IPS DF 19.7 (cell line): ENCODE measurements around the gene CCDC38.
A peak's percentile ranks its signal among the peaks of the same experiment; 100 is the strongest.

Experiments used
- DNase-seq: peaks from one replicate; pipeline ENCODE4 v3.0.0-alpha.2; 2013; ENCODE audit warnings: low read depth, low spot score

Gene CCDC38

GRCh38 chr12:95962222-95962621, 19.8 kb upstream of the CCDC38 start:
- DNase-seq, result no peak

GRCh38 chr12:95960241-95960640, 17.8 kb upstream of the CCDC38 start:
- DNase-seq, result no peak

- no peak for DNase-seq
Observed at GRCh38 chr12:95959107-95959506, 16.7 kb upstream of the CCDC38 start.

GRCh38 chr12:95956557-95957145, 14.2 kb upstream of the CCDC38 start:
- DNase-seq, result no peak

GRCh38 chr12:95955549-95956159, 13.2 kb upstream of the CCDC38 start:
- no peak for DNase-seq

GRCh38 chr12:95953000-95953399, 10.6 kb upstream of the CCDC38 start:
- DNase-seq, result no peak

GRCh38 chr12:95951515-95951914, 9.1 kb upstream of the CCDC38 start:
- no peak for DNase-seq

GRCh38 chr12:95949477-95950206, 7.2 kb upstream of the CCDC38 start:
- no peak for DNase-seq

- DNase-seq, result no peak
Observed at GRCh38 chr12:95944108-95944704, 1.8 kb upstream of the CCDC38 start.

- no peak for DNase-seq
Observed at GRCh38 chr12:95943330-95943842, 972 bp upstream of the CCDC38 start, which contains the start of gene AMDHD1. Gene AMDHD1, plus strand, starts transcription at chr12:95943331. Its CDS starts 68 bp downstream, at chr12:95943399.

- no peak for DNase-seq
Observed at GRCh38 chr12:95942101-95942523, 302 bp downstream of the CCDC38 start.

- no peak for DNase-seq
Observed at GRCh38 chr12:95940514-95940913, 1.9 kb downstream of the CCDC38 start.

- no peak for DNase-seq
Observed at GRCh38 chr12:95922231-95922630, 20.2 kb downstream of the CCDC38 start.

- DNase-seq, result no peak
Observed at GRCh38 chr12:95919110-95919509, 23.3 kb downstream of the CCDC38 start.

GRCh38 chr12:95918194-95918993, 24.0 kb downstream of the CCDC38 start:
- peak; percentile 35 for DNase-seq

GRCh38 chr12:95909871-95910270, 32.5 kb downstream of the CCDC38 start:
- DNase-seq, result no peak

GRCh38 chr12:95908573-95908972, 33.8 kb downstream of the CCDC38 start:
- no peak for DNase-seq

- no peak for DNase-seq
Observed at GRCh38 chr12:95898081-95898480, 44.3 kb downstream of the CCDC38 start.

- no peak for DNase-seq
Observed at GRCh38 chr12:95896846-95897245, 45.6 kb downstream of the CCDC38 start.

- DNase-seq, result no peak
Observed at GRCh38 chr12:95890958-95891357, 51.5 kb downstream of the CCDC38 start.

- DNase-seq, result no peak
Observed at GRCh38 chr12:95887311-95887710, 55.1 kb downstream of the CCDC38 start.
